HG02938 (cell line): ENCODE measurements around the gene DPEP2NB.
"Not testable (repeated sequence)": the region's sequence is repeated elsewhere in the genome, so short reads cannot be mapped to it uniquely, and the experiment has no call there.

Source experiments
- ATAC-seq: cut with Tn5 transposase; IDR thresholded peaks from one replicate; pipeline ENCODE4 v1.9.1; 2021; ENCODE audit warnings: mild to moderate bottlenecking, moderate library complexity; ENCODE audit not compliant: unreplicated experiment

The DPEP2NB gene

DNA sequence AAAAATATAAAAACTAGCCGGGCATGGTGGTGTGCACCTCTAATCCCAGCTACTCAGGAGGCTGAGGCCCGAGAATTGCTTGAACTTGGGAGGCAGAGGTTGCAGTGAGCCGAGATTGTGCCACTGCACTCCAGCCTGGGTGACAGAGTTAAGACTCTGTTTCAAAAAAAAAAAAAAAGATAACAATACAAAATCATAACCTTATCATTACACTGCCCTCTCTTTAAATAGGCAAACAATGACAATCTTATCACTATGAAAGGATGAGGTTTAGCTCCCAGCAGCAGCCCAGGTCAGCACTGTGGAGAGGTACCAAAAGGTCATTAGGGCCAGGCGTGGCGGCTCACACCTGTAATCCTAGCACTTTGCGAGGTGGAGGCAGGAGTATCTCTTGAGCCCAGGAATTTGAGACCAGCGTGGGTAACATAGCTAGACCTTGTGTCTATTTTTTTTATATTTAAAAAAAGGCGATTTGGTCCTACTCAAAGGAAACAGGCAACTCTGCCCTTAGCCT, 3.5 kb upstream of the DPEP2NB start:
- ATAC-seq, result no peak

DNA sequence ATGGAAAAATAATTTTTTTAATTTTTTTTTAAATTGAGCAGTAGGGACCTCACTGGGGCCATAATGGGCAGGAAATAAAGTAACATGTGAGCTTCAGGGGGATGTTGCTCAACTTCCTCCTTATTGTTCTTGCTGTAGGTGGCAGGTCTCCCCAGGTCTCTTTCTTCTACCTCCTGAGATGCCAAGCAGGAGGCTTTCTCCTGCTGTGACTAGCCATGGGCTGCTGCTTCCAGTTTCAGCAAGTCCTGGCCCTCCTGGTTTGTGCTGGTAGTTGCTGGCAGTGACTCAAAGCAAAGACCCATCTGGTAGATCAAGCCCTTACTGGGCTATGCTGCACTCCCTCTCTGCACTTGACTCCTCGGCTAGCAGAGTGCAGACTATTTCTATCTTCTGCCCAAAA, 2.3 kb downstream of the DPEP2NB start:
- no peak for ATAC-seq

DNA sequence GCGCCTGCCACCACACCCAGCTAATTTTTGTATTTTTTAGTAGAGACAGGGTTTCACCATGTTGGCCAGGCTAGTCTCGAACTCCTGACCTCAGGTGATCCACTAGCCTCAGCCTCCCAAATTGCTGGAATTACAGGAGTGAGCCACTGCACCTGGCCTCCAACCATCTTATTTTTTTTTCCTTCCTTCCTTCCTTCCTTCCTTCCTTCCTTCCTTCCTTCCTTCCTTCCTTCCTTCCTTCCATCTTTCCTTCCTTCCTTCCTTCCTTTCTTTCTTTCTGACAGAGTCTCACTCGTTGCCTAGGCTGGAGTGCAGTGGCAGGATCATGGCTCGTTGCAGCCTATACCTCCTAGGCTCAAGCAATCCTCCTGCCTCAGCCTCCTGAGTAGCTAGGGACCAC, 5.8 kb downstream of the DPEP2NB start:
- ATAC-seq, result not testable (repeated sequence)

DNA sequence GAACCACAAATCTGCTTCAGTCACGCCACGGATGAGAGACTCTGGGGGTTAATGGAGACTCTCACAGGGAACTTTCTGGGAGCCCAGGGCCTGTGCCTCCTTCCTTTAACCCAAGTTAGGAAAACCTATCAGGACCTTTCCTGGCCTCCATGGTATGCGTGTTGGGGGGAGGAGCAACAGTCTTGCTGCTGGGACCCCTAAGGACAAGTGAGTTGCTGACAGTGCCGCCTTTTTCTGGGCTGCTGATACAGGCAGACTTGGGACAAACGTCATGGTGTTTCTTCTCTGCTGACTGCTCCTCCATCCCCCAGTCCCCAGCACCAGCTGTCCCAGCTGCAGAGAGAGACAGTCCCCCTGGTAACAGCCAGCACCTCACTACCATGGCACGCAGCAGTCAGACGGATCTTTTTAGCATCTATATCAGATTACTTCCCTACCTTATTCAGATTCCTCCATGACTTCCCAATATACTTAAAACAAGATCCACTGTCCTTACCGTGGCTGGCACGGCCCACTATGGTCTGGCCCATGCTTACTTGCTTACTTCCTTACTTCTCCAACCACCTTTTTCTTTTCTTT, 6.5 kb downstream of the DPEP2NB start:
- ATAC-seq, result no peak

DNA sequence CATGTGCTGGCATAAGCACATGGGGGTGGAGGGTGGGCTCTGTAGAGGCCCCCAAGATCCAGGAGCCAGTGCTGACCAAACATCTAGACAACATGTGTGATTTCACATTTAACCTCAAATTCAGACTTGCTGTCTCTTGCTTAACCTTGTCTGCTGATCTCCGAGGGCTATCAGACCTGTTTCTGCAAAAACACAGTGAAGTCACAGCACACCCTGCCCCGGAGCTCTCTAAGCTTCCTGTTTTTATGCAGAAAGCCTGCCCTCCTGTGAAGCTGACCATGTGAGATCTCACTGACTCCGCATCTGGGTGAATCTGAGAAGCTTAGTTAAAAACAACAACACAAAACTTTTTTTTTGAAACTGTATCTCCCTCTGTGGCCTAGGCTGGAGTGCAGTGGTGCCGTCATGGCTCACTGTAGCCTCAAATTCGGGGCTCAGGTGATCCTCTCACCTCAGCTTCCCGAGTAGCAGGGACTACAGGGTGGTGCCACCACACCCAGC, 9.9 kb downstream of the DPEP2NB start:
- ATAC-seq, result no peak

DNA sequence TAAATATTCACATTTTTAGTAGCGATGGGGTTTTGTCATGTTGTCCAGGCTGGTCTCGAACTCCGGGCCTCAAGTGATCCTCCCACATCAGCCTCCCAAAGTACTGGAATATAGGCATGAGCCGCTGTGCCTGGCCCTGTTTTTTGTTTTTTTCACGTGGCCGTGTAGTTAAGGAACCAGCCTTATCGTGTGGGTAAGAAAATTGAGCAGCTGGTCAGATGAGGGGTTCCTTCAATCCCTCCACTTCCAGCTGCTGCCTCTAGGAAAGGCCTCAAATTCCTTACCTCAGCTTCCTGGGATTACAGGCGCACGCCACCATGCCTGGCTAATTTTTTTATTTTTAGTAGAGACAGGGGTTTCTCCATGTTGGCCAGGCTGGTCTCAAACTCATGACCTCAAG, 10.5 kb downstream of the DPEP2NB start:
- ATAC-seq, result no peak

DNA sequence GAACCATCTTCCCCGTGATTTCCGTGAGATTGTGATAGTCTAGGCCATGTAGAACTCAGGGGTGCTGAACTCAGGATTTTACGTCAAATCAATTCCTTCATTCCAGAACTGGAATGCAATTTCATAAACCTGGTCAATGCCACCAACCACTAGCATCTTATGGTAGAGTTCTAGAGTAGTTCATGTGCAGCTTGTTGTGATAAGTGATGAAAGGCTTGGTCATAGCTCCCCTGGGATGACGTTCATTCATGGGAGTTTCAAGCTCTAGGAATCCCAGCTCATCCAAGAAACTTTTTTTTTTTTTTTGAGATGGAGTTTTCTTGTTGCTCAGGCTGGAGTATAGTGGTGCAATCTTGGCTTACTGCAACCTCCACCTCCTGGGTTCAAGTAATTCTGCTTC, 12.7 kb downstream of the DPEP2NB start:
- no peak for ATAC-seq

DNA sequence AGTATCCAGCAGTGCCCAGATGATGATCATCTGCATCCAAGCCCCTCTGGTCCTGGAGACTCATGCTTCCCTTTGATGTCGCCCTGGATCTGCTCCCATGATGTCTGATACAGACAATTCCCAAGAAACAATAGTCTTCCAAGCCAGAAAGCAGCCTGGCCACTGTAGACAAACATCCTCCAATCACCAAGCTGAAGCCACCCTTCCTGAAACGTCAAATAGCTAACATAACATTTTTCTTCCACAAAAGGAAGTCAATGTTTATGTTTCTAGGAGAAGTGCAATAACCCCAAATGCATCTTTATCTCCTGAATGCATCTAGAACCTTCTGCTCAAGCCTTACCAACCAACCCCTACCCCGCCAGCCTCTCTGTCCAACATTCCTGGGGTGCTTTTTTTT, 15.3 kb downstream of the DPEP2NB start:
- no peak for ATAC-seq

DNA sequence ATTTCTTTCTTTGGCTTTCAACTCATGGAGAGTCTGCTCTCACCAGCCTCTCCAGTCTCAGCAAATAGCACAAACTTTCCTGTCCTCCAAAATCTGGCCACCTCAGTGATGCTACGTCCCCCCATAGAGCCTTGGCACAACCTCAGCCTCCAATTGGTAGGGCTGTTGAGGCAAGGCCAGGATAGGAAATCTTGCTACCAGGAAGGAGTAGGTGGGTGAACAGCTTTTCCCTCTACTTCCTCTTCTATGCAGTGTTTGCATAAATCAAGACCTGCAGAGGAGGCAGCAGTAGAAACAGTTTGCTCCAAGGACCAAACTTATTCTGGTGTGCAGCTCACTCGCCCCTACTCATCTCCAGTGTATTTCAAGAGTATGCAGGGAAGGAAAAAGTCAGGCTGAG, 15.7 kb downstream of the DPEP2NB start:
- no peak for ATAC-seq

DNA sequence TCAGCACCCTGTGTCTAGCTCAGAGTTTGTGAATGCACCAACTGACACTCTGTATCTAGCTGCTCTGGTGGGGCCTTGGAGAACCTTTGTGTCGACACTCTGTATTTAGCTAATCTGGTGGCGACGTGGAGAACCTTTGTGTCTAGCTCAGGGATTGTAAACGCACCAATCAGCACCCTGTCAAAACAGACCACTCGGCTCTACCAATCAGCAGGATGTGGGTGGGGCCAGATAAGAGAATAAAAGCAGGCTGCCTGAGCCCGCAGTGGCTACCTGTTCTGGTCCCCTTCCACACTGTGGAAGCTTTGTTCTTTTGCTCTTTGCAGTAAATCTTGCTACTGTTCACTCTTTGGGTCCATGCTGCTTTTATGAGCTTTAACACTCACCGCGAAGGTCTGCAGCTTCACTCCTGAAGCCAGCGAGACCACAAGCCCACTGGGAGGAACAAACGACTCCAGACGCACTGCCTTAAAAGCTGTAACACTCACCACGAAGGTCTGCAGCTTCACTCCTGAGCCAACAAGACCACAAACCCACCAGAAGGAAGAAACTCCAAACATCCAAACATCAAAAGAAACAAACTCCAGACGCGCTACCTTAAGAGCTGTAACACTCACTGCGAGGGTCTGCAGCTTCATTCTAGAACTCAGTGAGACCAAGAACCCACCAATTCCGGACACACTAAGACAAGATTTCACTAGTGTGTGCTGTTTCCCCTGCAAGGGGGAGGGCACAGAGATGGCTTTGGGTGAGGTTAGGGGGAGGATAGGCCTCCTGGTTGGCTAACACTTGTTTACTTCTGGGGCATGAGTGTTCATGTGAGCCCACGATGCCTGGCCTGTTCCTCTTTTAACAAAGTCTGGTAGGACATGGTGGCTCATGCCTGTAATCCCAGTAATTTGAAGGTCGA, 16.7 kb downstream of the DPEP2NB start, which contains the start of gene DPEP2:
Gene DPEP2 (minus strand): TSS at position 706 of the 910 bp plus-strand sequence. CDS start 6,272 bp downstream, outside the sequence.
- not testable (repeated sequence) for ATAC-seq

DNA sequence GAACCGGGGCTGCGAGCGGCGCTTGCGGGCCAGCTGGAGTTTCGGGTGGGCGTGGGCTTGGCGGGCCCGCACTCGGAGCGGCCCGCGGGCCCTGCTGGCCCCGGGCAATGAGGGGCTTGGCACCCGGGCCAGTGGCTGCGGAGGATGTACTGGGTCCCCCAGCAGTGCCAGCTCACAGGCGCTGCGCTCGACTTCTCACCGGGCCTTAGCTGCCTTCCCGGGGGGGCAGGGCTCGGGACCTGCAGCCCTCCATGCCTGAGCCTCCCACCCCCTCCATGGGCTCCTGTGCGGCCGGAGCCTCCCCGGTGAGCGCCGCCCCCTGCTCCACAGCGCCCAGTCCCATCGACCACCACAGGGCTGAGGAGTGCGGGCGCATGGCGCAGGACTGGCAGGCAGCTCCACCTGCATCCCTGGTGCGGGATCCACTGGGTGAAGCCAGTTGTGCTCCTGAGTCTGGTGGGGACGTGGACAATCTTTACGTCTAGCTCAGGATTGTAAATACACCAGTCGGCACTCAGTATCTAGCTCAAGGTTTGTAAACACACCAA, 17.4 kb downstream of the DPEP2NB start:
- ATAC-seq, result not testable (repeated sequence)

DNA sequence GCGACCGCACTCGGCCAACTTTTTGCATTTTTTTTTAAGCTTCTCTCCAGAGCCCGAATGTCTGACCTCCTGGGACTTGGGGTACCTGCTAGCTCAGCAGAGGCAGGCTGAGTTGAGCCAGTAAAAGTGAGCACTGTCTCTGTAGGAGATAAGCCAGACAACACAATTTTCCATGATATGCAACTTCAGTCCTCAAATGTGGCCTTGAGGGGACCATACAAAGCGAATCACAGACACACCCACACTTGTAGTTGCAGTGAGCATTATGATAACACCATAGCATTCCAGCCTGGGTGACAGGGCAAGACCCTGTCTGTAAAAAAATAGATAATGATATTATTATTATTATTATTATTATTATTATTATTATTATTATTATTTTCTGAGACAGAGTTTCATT, 19.0 kb downstream of the DPEP2NB start:
- no peak for ATAC-seq

DNA sequence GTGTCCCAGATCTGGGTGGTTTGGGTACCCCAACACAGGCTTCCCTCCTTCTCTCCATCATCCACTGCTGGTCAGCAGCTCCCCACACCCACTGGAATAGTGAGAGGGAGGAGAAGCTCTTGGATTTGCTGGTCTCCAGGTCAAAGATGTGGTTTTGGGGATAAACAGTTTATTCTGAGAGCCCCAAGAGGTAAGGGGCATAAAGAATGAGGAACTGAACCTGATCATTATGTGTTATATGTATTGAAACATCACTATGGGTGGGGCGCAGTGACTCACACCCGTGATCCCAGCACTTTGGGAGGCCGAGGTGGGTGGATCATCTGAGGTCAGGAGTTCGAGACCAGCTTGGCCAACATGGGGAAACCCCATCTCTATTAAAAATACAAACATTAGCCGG, 20.3 kb downstream of the DPEP2NB start:
- no peak for ATAC-seq

DNA sequence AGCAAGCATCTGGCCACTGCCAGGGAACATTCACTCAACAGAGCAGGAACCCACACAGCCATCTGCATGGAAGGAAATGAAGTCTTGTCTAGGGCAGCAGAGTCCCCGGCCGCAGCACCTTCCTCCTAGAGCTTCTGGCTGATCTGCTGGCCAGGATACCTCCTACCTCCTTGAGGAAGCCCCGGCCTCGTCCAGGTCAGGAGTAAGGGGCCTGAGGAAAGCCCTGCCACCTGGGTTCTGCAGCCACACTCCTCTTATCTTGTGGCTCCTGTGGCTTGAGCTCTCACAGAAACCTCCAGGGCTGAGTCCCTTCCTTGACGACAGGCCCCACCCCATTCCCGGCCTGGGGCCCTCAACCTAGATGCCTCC, 21.7 kb downstream of the DPEP2NB start:
- ATAC-seq, result not testable (repeated sequence)

DNA sequence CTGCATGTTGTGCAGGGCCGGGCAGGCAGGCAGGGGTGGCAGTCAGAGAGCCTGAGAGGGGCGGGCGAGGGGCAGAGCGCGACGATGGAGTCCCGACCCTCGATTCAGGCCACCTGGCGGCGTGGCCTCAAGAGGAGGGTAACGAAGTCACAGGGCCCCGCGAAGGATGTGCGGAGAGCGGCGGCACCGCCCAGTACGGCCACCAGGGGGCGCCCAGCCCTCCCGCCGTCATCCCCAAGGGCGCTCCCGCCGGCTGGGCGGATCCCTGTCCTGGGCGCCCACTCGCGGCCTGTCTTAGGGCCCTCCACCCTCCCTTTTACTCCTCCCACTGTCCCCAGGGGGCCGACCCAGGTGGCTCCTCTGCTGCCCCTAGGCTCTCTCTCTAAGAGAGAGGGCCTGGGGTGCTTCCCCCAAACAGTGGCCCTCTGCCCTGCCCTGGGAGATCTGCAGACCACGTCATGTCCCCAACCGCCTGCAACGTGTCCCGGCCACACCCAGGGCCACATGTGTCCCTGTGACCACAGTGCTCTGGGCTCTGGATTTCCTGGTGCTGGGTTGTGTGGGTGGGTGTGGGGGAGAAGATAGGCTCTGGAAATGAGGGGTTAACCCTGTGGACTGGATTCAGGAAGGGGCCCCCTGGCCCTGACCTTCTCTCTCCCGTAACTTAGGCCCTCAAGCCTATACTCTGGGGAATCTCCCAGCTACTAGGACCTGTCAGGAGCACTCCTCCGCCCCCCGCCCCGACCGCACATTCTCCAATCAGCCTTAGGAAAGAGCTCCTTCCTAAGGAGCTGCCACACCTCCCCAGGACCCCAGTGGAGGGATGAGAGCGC, 22.3 kb downstream of the DPEP2NB start:
- ATAC-seq, result peak; percentile 67

DNA sequence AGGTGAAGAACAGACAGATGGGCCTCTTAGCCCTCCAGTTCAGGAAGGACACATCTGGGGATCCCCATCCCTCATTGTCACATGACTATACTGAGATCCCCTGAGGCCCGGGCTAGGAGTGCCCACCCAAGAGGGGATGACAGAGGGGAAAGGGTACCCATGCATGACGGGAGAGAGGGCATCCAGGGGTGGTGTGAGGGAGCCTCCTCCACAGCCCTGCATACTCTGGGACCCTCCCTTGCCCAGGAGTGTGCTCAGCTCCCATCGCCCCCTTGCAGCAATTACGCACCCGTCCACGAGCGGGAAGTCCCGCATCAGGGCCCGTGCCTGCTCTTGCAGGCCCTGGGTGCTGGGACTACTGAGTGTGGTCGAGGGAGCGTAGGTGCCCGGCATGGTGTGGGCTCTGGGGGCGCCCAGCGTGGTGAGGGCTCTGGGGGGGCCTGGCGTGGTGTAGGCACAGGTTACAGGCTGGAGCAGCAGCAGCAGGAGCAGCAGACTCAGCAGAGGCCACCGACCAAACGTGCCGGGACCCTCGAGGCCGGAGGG, 23.0 kb downstream of the DPEP2NB start:
- ATAC-seq, result no peak

DNA sequence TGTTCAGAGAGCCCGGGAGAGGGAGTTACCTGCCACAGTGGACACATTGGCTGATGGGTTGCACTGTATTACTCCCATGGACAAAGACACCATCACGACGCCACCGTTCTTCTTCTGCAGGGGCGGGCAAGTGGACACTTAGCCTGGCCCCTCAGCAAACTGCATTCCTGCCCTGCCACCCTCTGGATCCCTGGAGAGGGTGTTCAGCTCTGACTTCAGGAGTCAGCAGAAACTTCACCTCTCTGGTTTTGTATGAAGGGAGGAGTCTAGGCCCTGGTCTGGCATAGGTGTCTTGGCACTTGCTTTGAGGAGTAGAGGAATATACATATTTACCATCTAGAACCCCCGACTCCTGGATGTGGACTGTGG, 25.7 kb downstream of the DPEP2NB start:
- ATAC-seq, result no peak

DNA sequence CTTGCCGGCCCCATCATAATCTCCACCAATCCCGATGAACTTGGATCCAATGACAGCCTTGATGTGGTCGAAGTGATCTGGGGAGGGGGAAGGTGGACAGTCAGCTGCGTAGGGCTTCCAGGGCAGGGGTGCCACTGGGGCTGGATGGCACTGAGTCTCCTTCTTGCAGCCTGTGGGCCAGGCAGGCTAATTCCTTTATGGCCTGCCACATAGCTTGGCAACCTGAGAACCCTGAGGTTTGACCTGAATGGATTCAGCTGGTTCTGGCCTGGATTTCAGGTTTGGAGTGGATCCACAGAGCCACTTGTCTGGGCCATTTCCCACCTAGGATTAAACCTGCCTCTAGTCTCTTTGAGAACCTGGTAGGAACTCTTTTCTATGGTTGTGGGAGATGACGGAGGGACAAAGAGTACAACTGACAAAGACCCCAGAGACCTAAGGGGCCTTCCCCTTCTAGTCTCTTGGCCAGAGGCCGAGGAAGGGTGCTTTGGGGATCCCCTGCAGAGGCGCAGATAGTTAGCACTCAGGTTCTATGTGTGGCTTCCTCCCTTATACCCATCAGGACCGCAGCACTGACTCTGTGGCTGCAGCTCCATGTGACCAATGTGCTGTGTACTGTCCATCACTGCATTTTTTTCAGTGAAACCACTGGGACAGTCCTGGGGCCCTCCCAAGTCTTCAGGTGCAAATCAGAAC, 26.2 kb downstream of the DPEP2NB start:
- ATAC-seq, result no peak

DNA sequence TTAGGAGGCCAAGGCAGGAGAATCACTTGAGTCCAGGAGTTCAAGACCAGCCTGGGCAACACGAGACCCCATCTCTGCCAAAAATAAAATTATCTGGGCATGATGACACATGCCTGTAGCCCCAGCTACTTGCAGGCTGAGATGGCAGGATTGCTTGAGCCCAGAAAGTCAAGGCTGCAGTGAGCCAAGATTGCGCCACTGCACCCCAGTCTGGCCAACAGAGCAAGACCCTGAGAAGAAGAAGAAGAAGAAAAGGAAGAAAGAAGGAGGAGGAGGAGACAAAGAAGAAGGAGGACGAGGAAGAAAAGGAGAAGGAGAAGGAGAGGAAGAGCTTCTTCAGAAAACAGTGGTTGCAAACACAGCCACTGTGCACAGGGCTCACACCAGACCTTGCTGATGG, 27.0 kb downstream of the DPEP2NB start:
- no peak for ATAC-seq
